HepG2 (cell line): ENCODE measurements around the gene GDF15. TPM values are rescaled to one million over a fixed set of nuclear protein-coding genes. Genes with fewer than 3 reads are reported as not detected.
"Not testable (repeated sequence)": the region's sequence is repeated elsewhere in the genome, so short reads cannot be mapped to it uniquely, and the experiment has no call there.

Source experiments
- ATAC-seq: fragments of 200-7000 bp; cut with Tn5 transposase; 3 replicates; pipeline ENCODE4 v1.9.1; 2020; ENCODE audit warnings: mild to moderate bottlenecking, moderate library complexity
- BruUV-seq: library from RNA; stranded (reverse); fragments of 400-500 nt; replicated peaks from 2 replicates; lab custom pipeline; 2021; lab: Mats Ljungman, UMichigan
- CTCF ChIA-PET: fragments of 300-600 bp; formaldehyde crosslinking; extraction: SDS; loops from one replicate; lab custom pipeline; 2021; ENCODE audit warnings: low total read pairs, inconsistent platforms, low intra/inter-chr PET ratio; lab: Yijun Ruan, JAX
- POLR2A ChIA-PET: fragments of 350-600 bp; sonication (Branson Sonifier 250); formaldehyde crosslinking; loops from one replicate; lab custom pipeline; 2020; ENCODE audit warnings: antibody characterized with exemption, inconsistent platforms; lab: Yijun Ruan, JAX
- DNase-seq: peaks from one replicate; pipeline ENCODE4 v3.0.0-alpha.2; 2015; ENCODE audit warnings: low spot score
- FAIRE-seq: peaks from 3 replicates; lab custom pipeline; 2011; peaks lifted over from hg19 to GRCh38; lab: Jason Lieb, UNC
- H2AFZ ChIP-seq: one replicate; pipeline ENCODE4 v1.6.1; 2011; ENCODE audit warnings: low read length, inconsistent platforms
- H3K27ac ChIP-seq: fragments of 300-600 bp; 3 replicates; pipeline ENCODE4 v1.8.0; 2011; ENCODE audit warnings: mixed run types, mild to moderate bottlenecking, mixed read lengths, low read length, inconsistent platforms; ENCODE audit not compliant: insufficient read depth; ENCODE audit errors: extremely low read length
- H3K27me3 ChIP-seq, 2 experiments: fragments of 200-600 bp in 1 of 2; 2 replicates in 1 of 2; 3 replicates in 1 of 2; pipeline versions ENCODE4 v1.6.0 to v1.8.0; 2011; ENCODE audit warnings: low read length in 2 of 2, mild to moderate bottlenecking in 2 of 2, moderate library complexity in 2 of 2, inconsistent platforms in 1 of 2; ENCODE audit not compliant: insufficient read depth in 2 of 2, control insufficient read depth in 1 of 2
- H3K36me3 ChIP-seq, 2 experiments: fragments of 200-600 bp in 1 of 2; replicated peaks in 1 of 2; 2 replicates in 1 of 2; 3 replicates in 1 of 2; pipeline versions ENCODE4 v1.5.1 to v1.8.0; 2011; ENCODE audit warnings: low read length in 2 of 2, inconsistent platforms in 1 of 2; ENCODE audit not compliant: insufficient read depth in 2 of 2, control insufficient read depth in 1 of 2
- H3K4me1 ChIP-seq: 2 replicates; pipeline ENCODE4 v1.5.1; 2012; ENCODE audit warnings: low read length, inconsistent platforms; ENCODE audit not compliant: insufficient read depth
- H3K4me2 ChIP-seq: 2 replicates; pipeline ENCODE4 v1.6.0; 2011; ENCODE audit warnings: low read depth, low read length, inconsistent platforms
- H3K4me3 ChIP-seq, 3 experiments: fragments of 200-600 bp in 1 of 3; sonication (generic), shearing (Covaris generic) in 1 of 3; replicated peaks in 1 of 3; 2 replicates each; pipeline ENCODE4 v1.5.1; 2011 to 2016; ENCODE audit warnings: low read length in 3 of 3, inconsistent platforms in 2 of 3, low read depth in 2 of 3, mild to moderate bottlenecking in 2 of 3, control low read depth in 1 of 3, mixed read lengths in 1 of 3; ENCODE audit not compliant: insufficient read depth in 1 of 3
- H3K79me2 ChIP-seq: one replicate; pipeline ENCODE4 v1.6.1; 2011; ENCODE audit warnings: low read length, inconsistent platforms; ENCODE audit not compliant: insufficient read depth
- H3K9ac ChIP-seq: 2 replicates; pipeline ENCODE4 v1.6.0; 2011; ENCODE audit warnings: mild to moderate bottlenecking, low read depth, low read length, inconsistent platforms; ENCODE audit not compliant: insufficient read depth
- H3K9me3 ChIP-seq: 2 replicates; pipeline ENCODE4 v1.5.1; 2012; ENCODE audit warnings: mild to moderate bottlenecking, low read length
- H4K20me1 ChIP-seq: 2 replicates; pipeline ENCODE4 v1.6.0; 2011; ENCODE audit warnings: inconsistent platforms, mild to moderate bottlenecking, low read length, moderate library complexity; ENCODE audit not compliant: insufficient read depth
- MAFF ChIP-seq: IDR thresholded peaks from 2 replicates; pipeline ENCODE4 v1.6.1; 2011; ENCODE audit warnings: low read depth, low read length, improper control_type of control experiment
- MAFK ChIP-seq, 2 experiments: IDR thresholded peaks in 1 of 2; conservative IDR thresholded peaks in 1 of 2; 2 replicates each; pipeline ENCODE4 v1.6.1; 2011; ENCODE audit warnings: improper control_type of control experiment in 2 of 2, low read length in 2 of 2
- ZNF121 ChIP-seq: sonication (generic); formaldehyde crosslinking; IDR thresholded peaks from 2 replicates; pipeline ENCODE4 v1.5.0; 2020; ENCODE audit warnings: mild to moderate bottlenecking, missing genetic modification reagents
- ZNF770 ChIP-seq: sonication (generic); formaldehyde crosslinking; IDR thresholded peaks from 2 replicates; pipeline ENCODE4 v1.5.0; 2020; ENCODE audit warnings: mild to moderate bottlenecking, missing genetic modification reagents
- WGBS: methylation state at CpG from one replicate; pipeline ENCODE4 v1.1.6; 2017; ENCODE audit warnings: low lambda C conversion rate; 5-methylcytosine and 5-hydroxymethylcytosine counted together
- in situ Hi-C: cut with HindIII; loops from 2 replicates; pipeline ENCODE4 v1.10.0; 2017; ENCODE audit warnings: low pct_unique_long_range_greater_than_20kb; ENCODE audit not compliant: extremely low pct_ligation_motif_present
- intact Hi-C: fragments of 100-400 bp; cut with micrococcal nuclease; formaldehyde crosslinking; loops from one replicate; pipeline ENCODE4 v1.10.0; 2022; ENCODE audit not compliant: unreplicated experiment
- polyA plus RNA-seq, 8 experiments: library from polyadenylated mRNA; depleted of rRNA in 3 of 8; stranded (reverse) in 7 of 8; unstranded in 1 of 8; fragments of >200 nt; fragmentation: Illumina TruSeq in 4 of 8; extraction: Trizol in 4 of 8; gene quantifications; 2 replicates each; pipeline versions ENCODE4 v1.2.1 to v1.2.3, GENCODE V29; 2011 to 2016; ENCODE audit warnings: low read depth in 4 of 8, missing spikeins in 1 of 8, mixed read lengths in 1 of 8; ENCODE audit not compliant: insufficient read depth in 1 of 8
- total RNA-seq, 5 experiments: library from RNA; depleted of rRNA; stranded (reverse); fragments of >200 nt; fragmentation: Illumina TruSeq; extraction: Trizol; gene quantifications; 2 replicates each; pipeline ENCODE4 v1.2.3, GENCODE V29; 2016; ENCODE audit warnings: low read depth in 1 of 5

GDF15 gene
- total and polyA plus RNA-seq, 2 of the 13 experiments (the other 11 are each of a cell fraction or from before 2014, with no cell fraction given): 146 to 422 TPM

GRCh38 chr19:18348818-18349339, 37.1 kb upstream of the GDF15 start:
- intact Hi-C loops: loop anchor here (2.0 to 5.0 kb wide), 3 partner anchors 38 to 62 kb away; partner anchors contain the start of gene GDF15

More at GRCh38 chr19:18348818-18349339, 37.1 kb upstream of the GDF15 start:
- H3K27ac ChIP-seq, BruUV-seq, H3K9ac ChIP-seq, H3K9me3 ChIP-seq, H2AFZ ChIP-seq: not testable (repeated sequence)
- CTCF ChIA-PET: interaction anchor here (1.1 to 3.2 kb wide), 4 partner anchors 21 to 61 kb away, joined by 4 to 31 read pairs (median 13); partner anchors contain the start of gene GDF15
- 95% methylated on average over 6 of the region's 6 CpGs for WGBS
- TF ChIP-seq ZNF770 (CRISPR knock-in tag): peak; percentile 37; the same call in 1 of the 2 replicates
- peak; percentile 30 to 58; a peak in 3 of 4 replicates for TF ChIP-seq MAFK (conservative IDR thresholded peaks at IDR 0.05 in 1 of 2, IDR thresholded peaks at IDR 0.05 in 1 of 2; ENCODE audit: low read length in 2 of 2)
- peak; percentile 40; the same call in 1 of the 2 replicates for TF ChIP-seq MAFF
- TF ChIP-seq ZNF121 (CRISPR knock-in tag): peak; percentile 75
- TF ChIP-seq, all 625 proteins: peak for 4; not testable (repeated sequence) for 621
- H3K27me3 ChIP-seq, ATAC-seq, H3K4me2 ChIP-seq, FAIRE-seq, H3K79me2 ChIP-seq, H4K20me1 ChIP-seq, DNase-seq, H3K4me3 ChIP-seq: not testable (repeated sequence)
- peaks cover 13 to 27% of the 10 kb centered on the region in 2 experiments for H3K36me3 ChIP-seq
- in situ Hi-C loops: loop anchor here (10.0 kb wide), 1 partner anchor 56 kb away; no protein-coding TSS in a partner anchor
- POLR2A ChIA-PET: interaction anchor here (0.7 to 2.1 kb wide), 9 partner anchors 10 to 65 kb away, joined by 3 to 18 read pairs (median 3); partner anchors contain the start of gene GDF15
- H3K4me1 ChIP-seq: peaks cover 18% of the 10 kb centered on the region; the same call in 1 of the 2 replicates
